Activated CD8-positive, alpha-beta memory T cell treated with anti-CD3 and anti-CD28 coated beads, Interleukin-2, amount 10 ng/mL, durations not matched to agents 7 days and 5 days (primary cell): ENCODE results near the gene SEMA3D. TPM values are rescaled to one million over a fixed set of nuclear protein-coding genes. Genes with fewer than 3 reads are reported as not detected.

Experiments used
- ATAC-seq: fragments of 150-1000 bp; cut with Tn5 transposase; one replicate; pipeline ENCODE4 v1.10.0; 2021; ENCODE audit warnings: moderate library complexity
- CTCF ChIA-PET: fragments of 350-600 bp; sonication (Branson Sonifier 250); formaldehyde crosslinking; loops from one replicate; lab custom pipeline; 2021; ENCODE audit warnings: antibody characterized with exemption; lab: Charles Lee
- DNase-seq: peaks from one replicate; pipeline ENCODE4 v3.0.0-alpha.2; 2020
- H3K27ac Mint-ChIP-seq: one replicate; pipeline ENCODE4 v1.8.0; 2021; ENCODE audit warnings: mild to moderate bottlenecking, mixed read lengths
- H3K27me3 Mint-ChIP-seq: one replicate; pipeline ENCODE4 v1.8.0; 2021; ENCODE audit warnings: mixed read lengths
- H3K36me3 Mint-ChIP-seq: one replicate; pipeline ENCODE4 v1.8.0; 2021; ENCODE audit warnings: mild to moderate bottlenecking, mixed read lengths
- H3K4me1 Mint-ChIP-seq: one replicate; pipeline ENCODE4 v1.8.0; 2021; ENCODE audit warnings: mixed read lengths
- H3K4me3 Mint-ChIP-seq: one replicate; pipeline ENCODE4 v1.8.0; 2021; ENCODE audit warnings: mild to moderate bottlenecking, moderate library complexity, mixed read lengths
- H3K9me3 Mint-ChIP-seq: one replicate; pipeline ENCODE4 v1.8.0; 2022; ENCODE audit warnings: low read depth, mixed read lengths
- total RNA-seq, 2 experiments: library from RNA; stranded (reverse); gene quantifications; one replicate each; pipeline ENCODE4 v1.2.3, GENCODE V29; 2021

Gene SEMA3D
- total RNA-seq, 2 experiments from 2014 or later = not detected

DNA sequence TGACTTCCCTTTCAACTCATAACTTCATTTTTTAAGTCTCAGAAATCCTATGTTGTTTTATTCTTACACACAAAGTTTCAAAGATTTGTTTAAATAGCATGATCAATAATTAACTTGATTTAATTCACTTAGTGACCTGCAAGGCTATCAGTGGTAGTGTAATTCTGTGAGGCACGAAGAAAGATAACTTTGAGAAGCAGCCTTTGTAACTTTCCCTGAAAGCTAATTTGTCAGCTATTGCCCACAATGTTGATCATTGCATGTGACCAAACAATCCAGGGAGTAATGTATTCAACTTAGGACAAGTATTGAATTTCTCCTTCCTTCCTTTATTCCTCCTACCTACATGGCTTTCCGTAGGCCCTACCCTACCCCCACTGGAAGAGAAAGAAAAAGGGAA, 111.0 kb downstream of the SEMA3D start:
- H3K4me3 Mint-ChIP-seq = no peak overlapping the region
- ATAC-seq (no peak), DNase-seq (no peak)
- CTCF ChIA-PET = no interaction called here
- H3K27ac Mint-ChIP-seq = no peak overlapping the region
- no peaks in the 10 kb centered on the region for H3K36me3 Mint-ChIP-seq
- H3K4me1 Mint-ChIP-seq = no peaks in the 10 kb centered on the region
- H3K27me3 Mint-ChIP-seq = no peaks in the 10 kb centered on the region
- H3K9me3 Mint-ChIP-seq = peaks cover 4% of the 10 kb centered on the region

DNA sequence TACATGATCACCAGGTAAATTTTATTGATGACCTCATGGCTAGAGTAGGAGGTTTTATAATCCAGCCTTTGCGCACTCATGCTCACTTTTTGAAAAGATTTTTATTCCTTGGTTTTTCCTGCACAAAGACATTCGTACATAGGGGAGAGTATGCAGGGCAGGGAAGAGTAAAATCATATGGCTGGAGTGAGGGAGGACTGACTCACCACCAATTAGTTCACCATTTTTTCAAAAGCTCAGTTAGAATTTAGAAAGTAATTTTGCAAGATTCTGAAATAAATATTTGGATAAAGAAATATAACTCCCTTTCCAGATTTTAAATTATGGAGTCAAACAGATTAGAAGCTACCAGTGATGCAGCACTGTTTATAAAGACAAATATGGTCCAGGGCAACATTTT, 111.9 kb downstream of the SEMA3D start:
- H3K27me3 Mint-ChIP-seq = no peaks in the 10 kb centered on the region
- H3K4me1 Mint-ChIP-seq = no peaks in the 10 kb centered on the region
- no peak overlapping the region for H3K27ac Mint-ChIP-seq
- H3K9me3 Mint-ChIP-seq = peaks cover 4% of the 10 kb centered on the region
- no peak overlapping the region for H3K4me3 Mint-ChIP-seq
- ATAC-seq (no peak), DNase-seq (no peak)
- CTCF ChIA-PET = no interaction called here
- H3K36me3 Mint-ChIP-seq = no peaks in the 10 kb centered on the region

DNA sequence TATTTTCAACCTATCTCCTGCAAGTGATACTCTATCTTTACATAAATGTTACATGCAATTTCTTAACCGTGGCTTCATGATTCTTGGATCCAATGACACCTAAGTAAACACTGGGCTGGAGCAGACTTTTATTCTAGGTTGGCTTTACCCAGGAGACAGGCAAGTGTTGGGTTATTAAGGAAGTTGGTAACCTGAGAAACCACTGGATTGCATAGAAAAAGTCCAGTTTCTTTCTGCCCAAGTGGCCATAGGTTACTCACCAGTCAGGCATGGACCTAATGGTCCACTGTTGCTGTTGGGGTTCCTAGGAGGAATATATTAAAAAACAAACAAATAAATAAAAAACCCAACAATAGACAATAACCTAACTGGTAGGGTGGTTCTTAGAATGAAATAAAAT, 112.8 kb downstream of the SEMA3D start:
- ATAC-seq (no peak), DNase-seq (no peak)
- no peak overlapping the region for H3K4me3 Mint-ChIP-seq
- H3K4me1 Mint-ChIP-seq = no peaks in the 10 kb centered on the region
- peaks cover 4% of the 10 kb centered on the region for H3K9me3 Mint-ChIP-seq
- no peaks in the 10 kb centered on the region for H3K27me3 Mint-ChIP-seq
- no peaks in the 10 kb centered on the region for H3K36me3 Mint-ChIP-seq
- no peak overlapping the region for H3K27ac Mint-ChIP-seq
- CTCF ChIA-PET = interaction anchor here (0.7 kb wide), 1 partner anchor 11 kb away, joined by 4 read pairs; no protein-coding TSS in a partner anchor

DNA sequence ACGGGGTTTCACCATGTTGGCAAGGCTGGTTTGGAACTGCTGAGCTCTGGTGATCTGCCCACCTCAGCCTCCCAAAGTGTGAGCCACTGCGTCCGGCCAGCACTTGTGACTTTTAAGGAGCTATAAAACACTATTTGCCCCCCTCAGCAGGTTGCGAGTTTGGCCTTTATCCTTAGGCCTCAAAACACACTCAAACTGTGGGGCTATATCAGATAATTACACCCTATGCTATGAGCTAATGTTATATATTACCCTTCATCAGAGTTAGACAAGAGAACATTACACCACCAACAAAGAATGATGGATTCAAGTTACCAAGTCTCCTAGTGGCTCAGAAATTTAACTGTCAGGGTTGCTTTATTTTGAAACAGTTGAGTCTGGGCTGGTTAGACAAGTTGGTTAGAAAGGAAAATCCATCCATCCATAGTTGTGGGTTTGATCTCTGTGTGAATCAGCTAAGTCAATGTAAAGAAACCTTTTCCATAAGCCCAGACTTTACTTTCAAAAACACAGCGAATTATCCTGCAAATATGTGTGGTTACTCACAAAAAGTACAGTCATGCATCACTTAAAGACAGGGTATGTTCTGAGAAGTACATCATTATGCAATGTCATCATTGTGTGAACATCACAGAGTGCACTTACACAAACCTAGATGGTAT, 115.8 kb downstream of the SEMA3D start:
- no peaks in the 10 kb centered on the region for H3K4me1 Mint-ChIP-seq
- H3K36me3 Mint-ChIP-seq = no peaks in the 10 kb centered on the region
- DNase-seq (no peak), ATAC-seq (no peak)
- peaks cover 4% of the 10 kb centered on the region for H3K9me3 Mint-ChIP-seq
- no peaks in the 10 kb centered on the region for H3K27me3 Mint-ChIP-seq
- H3K27ac Mint-ChIP-seq = no peak overlapping the region
- H3K4me3 Mint-ChIP-seq = no peak overlapping the region
- CTCF ChIA-PET = no interaction called here

DNA sequence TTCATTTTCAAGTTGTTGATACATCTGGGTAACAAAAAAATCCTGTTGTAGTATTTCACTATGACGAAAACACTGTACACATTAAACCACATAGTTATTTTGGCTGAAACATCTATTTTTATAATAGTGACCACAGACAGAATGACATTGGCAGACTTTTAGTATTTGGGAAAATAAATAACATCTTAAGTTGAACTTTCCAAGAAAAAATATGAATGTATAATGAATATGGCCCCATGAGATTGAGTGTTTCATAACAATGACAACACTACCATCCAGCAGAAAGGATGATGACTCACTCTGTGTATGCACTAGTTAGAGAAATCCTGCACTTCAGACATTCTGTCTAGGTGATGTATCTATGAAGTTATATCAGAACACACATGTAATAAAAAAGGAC, 118.1 kb downstream of the SEMA3D start:
- CTCF ChIA-PET = no interaction called here
- H3K27me3 Mint-ChIP-seq = no peaks in the 10 kb centered on the region
- no peak overlapping the region for H3K4me3 Mint-ChIP-seq
- no peaks in the 10 kb centered on the region for H3K9me3 Mint-ChIP-seq
- no peaks in the 10 kb centered on the region for H3K36me3 Mint-ChIP-seq
- H3K4me1 Mint-ChIP-seq = no peaks in the 10 kb centered on the region
- ATAC-seq = no peak
- no peak for DNase-seq
- H3K27ac Mint-ChIP-seq = no peak overlapping the region

DNA sequence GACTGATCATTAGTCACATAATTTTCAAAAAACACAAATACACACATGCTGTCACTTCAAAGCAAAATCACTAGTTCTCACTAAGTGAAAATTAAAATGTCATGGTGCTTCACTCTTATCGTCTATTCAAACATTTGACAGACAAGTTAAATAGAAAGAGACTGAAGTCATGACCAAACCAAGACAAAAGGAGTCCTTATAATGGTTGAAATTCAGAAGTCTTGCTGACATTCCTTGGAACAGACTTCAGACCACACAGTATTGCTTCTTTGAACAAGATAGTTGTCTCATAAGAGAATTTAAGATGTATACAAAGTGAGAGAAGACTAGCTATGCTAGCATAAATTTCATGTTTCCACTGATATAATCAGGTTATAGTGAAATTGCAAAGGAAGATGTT, 119.5 kb downstream of the SEMA3D start:
- CTCF ChIA-PET = no interaction called here
- H3K9me3 Mint-ChIP-seq = no peaks in the 10 kb centered on the region
- no peak overlapping the region for H3K4me3 Mint-ChIP-seq
- no peaks in the 10 kb centered on the region for H3K36me3 Mint-ChIP-seq
- DNase-seq (no peak), ATAC-seq (no peak)
- no peak overlapping the region for H3K27ac Mint-ChIP-seq
- no peaks in the 10 kb centered on the region for H3K27me3 Mint-ChIP-seq
- no peaks in the 10 kb centered on the region for H3K4me1 Mint-ChIP-seq

DNA sequence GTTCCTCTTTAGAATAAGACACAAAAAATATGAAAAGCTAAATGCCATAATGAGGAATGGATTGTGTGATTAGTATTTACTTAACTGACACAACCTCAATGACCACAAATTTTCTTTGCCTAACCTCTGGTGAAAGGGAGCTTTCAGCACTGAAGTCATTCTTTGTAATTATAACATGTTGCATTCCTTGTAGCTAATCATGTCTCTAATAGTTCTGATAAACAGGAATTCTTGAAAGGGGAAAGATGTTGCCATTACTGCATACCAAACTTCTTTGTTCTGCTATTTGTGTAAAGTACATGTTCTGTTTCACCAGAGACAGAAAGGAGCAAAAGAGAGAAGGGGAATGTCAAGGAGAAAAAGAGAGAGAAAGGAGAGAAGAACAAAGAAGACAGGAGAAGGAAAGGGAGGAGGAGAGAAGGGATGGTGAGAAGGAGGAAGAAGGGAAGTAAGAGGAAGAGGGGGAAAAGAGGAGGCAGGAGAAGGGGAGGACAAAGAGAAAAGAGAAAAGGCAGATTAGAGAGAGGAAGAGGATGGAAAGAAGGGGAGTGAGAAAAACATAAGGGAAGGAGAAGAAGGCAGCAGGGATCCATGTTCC, 120.9 kb downstream of the SEMA3D start:
- no peak overlapping the region for H3K4me3 Mint-ChIP-seq
- CTCF ChIA-PET = no interaction called here
- no peak for DNase-seq
- no peaks in the 10 kb centered on the region for H3K27me3 Mint-ChIP-seq
- H3K36me3 Mint-ChIP-seq = no peaks in the 10 kb centered on the region
- no peaks in the 10 kb centered on the region for H3K9me3 Mint-ChIP-seq
- H3K4me1 Mint-ChIP-seq = no peaks in the 10 kb centered on the region
- no peak overlapping the region for H3K27ac Mint-ChIP-seq
- ATAC-seq = no peak

DNA sequence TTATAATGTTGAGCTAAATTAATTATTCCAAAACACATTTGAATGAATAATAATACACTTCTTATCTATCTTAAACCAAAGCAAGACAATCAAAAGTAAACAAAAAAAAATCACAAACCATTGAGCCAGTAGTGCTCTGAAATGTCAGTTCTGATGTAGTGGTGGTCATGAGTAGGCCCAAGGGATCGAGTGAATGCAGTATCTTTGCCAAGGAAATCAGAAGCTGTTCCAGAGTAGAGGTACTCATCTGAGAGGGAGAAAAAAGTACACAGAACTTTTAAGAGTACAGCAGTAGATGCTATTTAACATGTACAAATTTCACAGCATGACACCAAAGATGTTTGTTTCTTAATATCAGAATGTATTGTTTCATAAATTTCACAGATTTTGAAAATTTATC, 121.5 kb downstream of the SEMA3D start:
- ATAC-seq (no peak), DNase-seq (no peak)
- no peaks in the 10 kb centered on the region for H3K36me3 Mint-ChIP-seq
- CTCF ChIA-PET = no interaction called here
- no peaks in the 10 kb centered on the region for H3K9me3 Mint-ChIP-seq
- no peak overlapping the region for H3K27ac Mint-ChIP-seq
- H3K27me3 Mint-ChIP-seq = no peaks in the 10 kb centered on the region
- no peak overlapping the region for H3K4me3 Mint-ChIP-seq
- H3K4me1 Mint-ChIP-seq = no peaks in the 10 kb centered on the region

DNA sequence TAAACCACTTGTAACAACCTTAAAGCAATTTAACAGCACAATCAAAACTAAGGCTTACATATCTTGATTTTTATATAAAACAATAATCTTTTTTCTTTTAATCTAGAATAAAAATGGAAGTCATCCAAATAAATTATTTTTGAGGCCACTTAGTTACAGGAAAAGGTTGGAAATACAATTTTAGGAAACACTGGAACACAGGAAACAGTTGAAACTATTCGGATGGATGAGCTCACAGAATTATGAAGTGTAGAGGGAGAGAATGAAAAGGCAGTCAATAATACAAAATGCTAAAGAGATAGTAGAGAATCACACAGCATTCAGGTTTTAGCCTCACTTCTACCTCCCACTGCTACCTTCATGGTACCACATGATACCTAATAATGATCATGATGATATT, 124.2 kb downstream of the SEMA3D start:
- CTCF ChIA-PET = no interaction called here
- Mint-ChIP-seq H3K9me3 (no peaks in the 10 kb centered on the region), H3K27ac (no peak overlapping the region), H3K27me3 (no peaks in the 10 kb centered on the region), H3K36me3 (no peaks in the 10 kb centered on the region), H3K4me3 (no peak overlapping the region), H3K4me1 (no peaks in the 10 kb centered on the region)
- ATAC-seq = no peak
- DNase-seq = no peak

DNA sequence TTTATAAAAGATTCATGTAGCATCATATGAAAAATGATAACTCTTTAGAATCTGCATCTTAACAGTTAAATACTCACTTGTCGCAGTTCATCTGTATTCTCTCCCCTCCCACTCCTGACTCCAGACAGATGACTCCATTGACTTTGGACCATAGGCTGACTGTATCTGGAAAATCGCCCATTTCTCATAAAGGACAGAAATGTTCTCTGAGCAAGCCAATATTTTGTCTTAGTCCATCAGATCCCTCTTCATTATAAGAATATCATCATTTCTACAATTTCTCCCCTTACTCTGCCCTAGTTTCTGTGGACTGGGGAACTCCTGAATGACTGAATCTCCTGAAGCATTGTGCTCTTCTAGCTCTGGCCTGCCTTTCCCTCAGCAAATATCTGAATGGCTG, 125.4 kb downstream of the SEMA3D start:
- H3K27ac Mint-ChIP-seq = no peak overlapping the region
- no peaks in the 10 kb centered on the region for H3K9me3 Mint-ChIP-seq
- H3K4me3 Mint-ChIP-seq = no peak overlapping the region
- CTCF ChIA-PET = no interaction called here
- H3K27me3 Mint-ChIP-seq = no peaks in the 10 kb centered on the region
- no peaks in the 10 kb centered on the region for H3K4me1 Mint-ChIP-seq
- ATAC-seq (no peak), DNase-seq (no peak)
- no peaks in the 10 kb centered on the region for H3K36me3 Mint-ChIP-seq

DNA sequence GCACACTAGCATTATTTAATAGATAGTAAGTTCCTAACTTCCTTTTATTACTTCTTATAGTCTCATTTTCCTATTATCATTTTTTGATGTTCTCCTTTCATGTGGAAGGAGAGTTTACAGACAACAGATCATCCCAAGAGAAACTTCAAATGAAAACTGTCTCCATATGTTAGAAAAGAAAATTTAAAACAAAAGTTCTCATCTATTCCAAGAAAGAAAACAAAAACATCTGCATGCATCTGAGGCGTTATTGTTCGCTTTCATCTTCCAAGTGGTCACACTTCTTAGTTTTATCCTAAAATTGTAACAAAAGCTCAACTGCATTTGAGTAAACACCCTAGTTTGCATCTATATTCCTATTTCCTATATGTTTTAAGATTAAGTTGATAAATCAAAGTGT, 126.2 kb downstream of the SEMA3D start:
- H3K27me3 Mint-ChIP-seq = no peaks in the 10 kb centered on the region
- H3K9me3 Mint-ChIP-seq = no peaks in the 10 kb centered on the region
- no peak for DNase-seq
- H3K27ac Mint-ChIP-seq = no peak overlapping the region
- H3K4me3 Mint-ChIP-seq = no peak overlapping the region
- no peak for ATAC-seq
- CTCF ChIA-PET = no interaction called here
- H3K36me3 Mint-ChIP-seq = no peaks in the 10 kb centered on the region
- no peaks in the 10 kb centered on the region for H3K4me1 Mint-ChIP-seq

DNA sequence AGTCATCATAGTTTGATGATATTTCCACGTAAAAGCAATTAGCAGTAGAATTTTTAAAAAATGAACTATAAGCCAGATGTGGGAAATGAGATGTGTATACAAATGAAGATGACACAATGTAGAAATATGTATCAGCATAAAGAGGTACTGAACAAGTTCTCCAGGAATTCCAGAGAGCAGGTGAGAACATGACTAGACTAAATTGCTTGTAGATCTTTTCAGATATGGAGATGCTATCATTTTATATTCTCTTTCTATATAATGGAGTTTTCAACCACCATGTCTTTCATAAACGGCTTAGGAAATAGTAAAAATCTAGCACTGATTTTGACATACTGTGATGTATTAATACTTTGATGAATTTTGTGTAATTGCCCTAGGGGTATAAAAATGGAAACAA, 130.9 kb downstream of the SEMA3D start:
- CTCF ChIA-PET = no interaction called here
- H3K4me1 Mint-ChIP-seq = no peaks in the 10 kb centered on the region
- H3K27me3 Mint-ChIP-seq = no peaks in the 10 kb centered on the region
- ATAC-seq = no peak
- no peak overlapping the region for H3K27ac Mint-ChIP-seq
- DNase-seq = no peak
- no peak overlapping the region for H3K4me3 Mint-ChIP-seq
- H3K36me3 Mint-ChIP-seq = no peaks in the 10 kb centered on the region
- H3K9me3 Mint-ChIP-seq = no peaks in the 10 kb centered on the region

DNA sequence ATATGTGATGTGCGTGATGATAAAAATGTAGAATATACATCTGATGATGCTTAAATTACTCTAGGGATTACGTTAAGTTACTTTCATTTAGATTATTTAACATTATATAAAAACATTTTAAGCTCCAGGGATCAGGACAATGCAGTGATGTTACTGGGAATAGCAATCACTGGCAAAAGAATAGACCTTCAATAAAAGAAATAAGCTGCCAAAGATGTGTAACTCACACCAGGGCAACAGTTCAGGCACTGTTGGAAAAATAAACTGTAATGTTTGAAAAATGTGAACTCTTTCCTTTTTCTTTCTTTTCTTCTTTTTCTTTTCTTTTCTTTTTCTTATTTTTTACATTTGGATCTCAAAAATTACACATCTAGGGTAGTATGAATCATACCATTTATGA, 131.7 kb downstream of the SEMA3D start:
- H3K4me3 Mint-ChIP-seq = no peak overlapping the region
- ATAC-seq = no peak
- H3K4me1 Mint-ChIP-seq = no peaks in the 10 kb centered on the region
- CTCF ChIA-PET = no interaction called here
- no peaks in the 10 kb centered on the region for H3K9me3 Mint-ChIP-seq
- H3K27ac Mint-ChIP-seq = no peak overlapping the region
- DNase-seq = no peak
- H3K36me3 Mint-ChIP-seq = no peaks in the 10 kb centered on the region
- no peaks in the 10 kb centered on the region for H3K27me3 Mint-ChIP-seq

DNA sequence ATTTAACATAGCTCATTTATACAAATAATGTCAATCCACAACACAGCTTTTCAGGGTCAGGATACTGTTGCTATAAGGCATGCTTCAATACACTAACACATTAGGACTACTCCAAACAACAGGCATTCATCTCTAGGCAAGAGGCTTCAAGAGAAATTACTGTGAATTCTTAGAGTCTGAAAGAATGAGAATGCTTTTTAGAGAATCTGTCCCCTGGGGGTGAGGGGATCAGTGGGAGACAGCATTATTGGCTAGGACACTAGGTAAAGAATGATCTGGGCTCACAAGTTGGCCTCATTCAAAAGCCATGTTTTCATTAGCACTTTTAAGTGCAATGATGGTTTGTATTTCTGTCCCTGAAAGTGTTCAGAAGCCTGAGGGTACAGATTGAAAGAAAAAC, 132.6 kb downstream of the SEMA3D start:
- ATAC-seq = no peak
- no peaks in the 10 kb centered on the region for H3K36me3 Mint-ChIP-seq
- H3K4me3 Mint-ChIP-seq = no peak overlapping the region
- H3K4me1 Mint-ChIP-seq = no peaks in the 10 kb centered on the region
- H3K27ac Mint-ChIP-seq = no peak overlapping the region
- no peaks in the 10 kb centered on the region for H3K9me3 Mint-ChIP-seq
- CTCF ChIA-PET = no interaction called here
- DNase-seq = no peak
- no peaks in the 10 kb centered on the region for H3K27me3 Mint-ChIP-seq
